GM18907 (cell line): ENCODE results near the gene GNG13.
A peak's percentile ranks its signal among the peaks of the same experiment; 100 is the strongest.

ENCODE experiments used
- ATAC-seq: cut with Tn5 transposase; IDR thresholded peaks from one replicate; pipeline ENCODE4 v1.9.1; 2021; ENCODE audit warnings: mild to moderate bottlenecking, moderate library complexity; ENCODE audit not compliant: unreplicated experiment

GNG13 gene

DNA sequence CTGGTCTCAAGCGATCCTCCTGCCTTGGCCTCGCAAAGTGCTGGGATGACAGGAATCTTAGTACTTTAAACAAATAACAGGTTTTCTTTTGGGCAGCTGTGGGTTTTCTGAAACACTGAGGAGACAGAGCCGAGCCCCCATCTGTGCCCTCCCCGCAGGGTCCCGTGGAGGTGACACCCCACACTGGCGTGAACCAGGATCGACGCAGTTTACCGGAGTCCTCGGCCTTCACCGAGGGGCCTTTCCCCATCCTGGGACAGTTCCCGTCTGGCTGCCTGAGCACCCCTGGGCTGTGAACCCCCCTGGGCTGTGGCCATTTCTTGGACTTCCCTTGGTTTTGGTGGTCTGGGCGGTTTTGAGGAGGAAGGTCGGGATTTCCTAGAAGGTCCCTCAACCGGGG, 15.3 kb upstream of the GNG13 start:
- ATAC-seq, result no peak

- no peak for ATAC-seq
Measured at GRCh38 chr16:814974-815373, 14.4 kb upstream of the GNG13 start.

DNA sequence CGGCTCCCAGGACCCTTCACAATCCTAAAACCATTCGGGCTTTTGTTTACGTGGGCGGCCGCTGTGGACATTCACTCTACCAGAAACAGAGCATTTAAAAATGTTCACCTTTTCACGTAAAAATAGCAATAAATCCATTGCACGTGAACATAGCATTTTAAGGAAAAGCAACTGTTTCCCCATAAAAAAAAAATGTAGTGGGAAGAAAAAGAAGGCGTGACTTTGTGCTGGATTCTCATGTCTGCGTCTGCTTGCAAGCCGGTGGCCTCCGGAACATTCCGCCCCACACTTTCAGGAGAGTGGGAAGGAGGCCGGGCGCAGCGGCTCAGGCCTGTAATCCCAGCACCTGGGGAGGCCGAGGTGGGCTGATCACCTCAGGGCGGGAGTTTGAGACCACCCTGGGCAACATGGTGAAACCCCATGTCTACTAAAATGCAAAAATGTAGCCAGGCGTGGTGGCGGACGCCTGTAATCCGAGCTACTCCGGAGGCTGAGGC, 13.4 kb upstream of the GNG13 start:
- ATAC-seq, result no peak

- ATAC-seq, result no peak
Measured at GRCh38 chr16:813204-813915, 12.8 kb upstream of the GNG13 start.

DNA sequence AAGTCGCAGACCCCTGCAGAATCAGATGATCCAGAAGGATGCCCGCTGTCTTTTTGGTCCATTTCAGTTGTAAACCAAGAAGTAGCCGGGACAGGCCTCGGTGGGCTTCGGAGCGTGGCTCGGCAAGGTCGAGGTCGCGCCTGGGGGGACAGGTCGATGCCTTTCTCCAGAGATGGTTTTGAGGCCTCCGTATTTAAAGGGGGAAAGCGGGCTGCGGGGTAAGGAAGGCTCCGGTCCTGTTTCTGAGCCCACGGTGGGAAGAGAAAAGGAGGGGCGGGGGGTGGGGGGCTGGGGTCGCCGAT, 7.5 kb upstream of the GNG13 start:
- ATAC-seq, result no peak

DNA sequence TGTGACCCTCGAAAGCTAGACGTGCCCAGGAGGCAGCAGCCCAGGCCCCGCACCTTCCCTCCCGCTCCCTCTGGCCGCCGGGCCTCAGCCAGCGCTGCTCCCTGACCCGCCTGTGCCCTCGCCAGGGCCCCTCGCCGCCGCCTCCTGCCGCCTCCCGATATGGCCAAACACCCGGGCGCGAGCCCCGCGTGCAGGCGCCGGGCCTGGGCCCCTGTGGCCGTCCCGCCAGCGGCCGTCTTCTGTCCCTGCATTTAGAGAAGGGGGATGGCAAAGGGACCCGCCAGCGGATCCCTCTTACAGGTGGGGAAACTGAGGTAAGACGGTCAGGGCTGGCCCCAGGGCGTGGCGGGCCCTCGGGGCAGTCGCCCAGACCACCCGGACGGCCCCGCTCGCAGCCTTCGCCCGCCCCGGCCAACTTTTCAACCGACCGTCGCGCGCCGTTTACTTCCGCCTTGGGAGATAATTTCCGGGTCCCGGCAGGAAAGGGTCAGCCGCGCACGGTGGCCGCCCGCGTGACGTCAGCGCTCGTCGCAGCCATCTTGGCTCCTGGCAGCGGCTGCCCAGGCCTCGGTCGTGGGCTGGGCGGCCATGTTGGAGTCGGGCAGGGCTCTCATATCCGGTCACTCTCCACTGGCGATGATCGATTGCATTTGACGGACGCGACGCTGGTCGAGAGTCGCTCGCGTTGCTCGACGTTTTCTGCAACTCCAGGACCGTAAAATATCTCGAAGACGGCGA, 7.0 kb upstream of the GNG13 start:
- ATAC-seq, result peak; percentile 83

DNA sequence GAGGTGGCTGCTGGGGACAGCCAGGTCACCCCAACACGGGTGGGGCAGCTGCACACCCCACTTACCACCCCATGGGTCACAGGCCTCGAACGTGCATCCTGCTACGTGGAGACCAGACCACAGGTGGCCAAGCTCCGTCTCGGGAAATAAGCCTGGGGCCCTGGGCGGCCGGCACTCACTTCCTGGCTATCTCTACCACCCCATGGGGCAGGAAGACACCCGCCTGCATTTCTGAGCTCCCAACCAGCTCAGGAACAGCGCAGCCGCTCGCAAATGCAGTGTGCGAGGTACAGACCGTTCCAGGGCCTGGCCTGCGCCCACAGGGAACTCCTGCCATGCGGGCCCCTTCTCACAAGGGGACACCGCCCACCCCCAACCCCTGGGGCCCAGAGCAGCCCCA, 4.9 kb upstream of the GNG13 start:
- ATAC-seq, result no peak

- ATAC-seq, result no peak
Measured at GRCh38 chr16:804193-805048, 3.9 kb upstream of the GNG13 start.

GRCh38 chr16:803754-804080, 3.2 kb upstream of the GNG13 start:
- ATAC-seq, result no peak

DNA sequence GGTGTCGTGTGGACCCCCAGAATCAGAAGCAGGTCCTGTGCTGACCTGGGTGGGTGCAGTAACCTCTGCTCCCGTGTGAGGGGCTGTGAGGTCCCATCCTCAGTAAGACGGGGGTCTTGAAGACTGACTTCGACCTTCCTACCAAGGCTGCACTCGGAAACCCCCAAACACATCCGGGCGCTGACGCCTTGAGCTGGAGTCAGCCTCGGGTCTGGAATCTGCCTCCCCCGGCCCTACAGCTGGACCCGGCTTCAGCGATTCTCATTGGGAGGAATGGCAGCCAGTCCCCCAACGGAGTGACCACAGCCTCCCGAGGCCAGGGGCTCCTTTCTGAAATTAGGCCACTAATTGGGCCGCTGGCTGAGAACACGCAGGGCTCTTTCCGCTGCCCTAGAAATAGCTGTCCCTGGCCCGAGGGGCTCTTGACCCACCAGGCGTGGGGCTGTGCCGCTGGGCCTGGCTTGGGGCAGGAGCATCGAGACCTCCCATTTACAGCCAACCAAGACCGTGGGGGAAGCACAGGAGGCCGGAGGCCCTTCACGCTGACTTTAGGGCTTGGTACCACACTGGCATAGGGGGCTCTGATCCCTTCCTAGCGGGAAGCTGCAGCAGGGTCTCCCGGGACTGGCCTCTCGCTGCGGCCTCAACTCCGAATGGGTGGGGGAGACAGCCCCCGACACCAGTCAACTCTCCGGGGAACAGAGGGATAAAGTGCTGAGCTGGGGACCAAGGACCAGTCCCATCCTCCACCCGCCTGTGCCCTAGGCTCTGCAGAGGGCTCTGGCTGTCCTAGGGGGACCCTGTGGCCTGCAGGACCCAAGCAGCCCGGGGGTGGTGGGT, 2.6 kb upstream of the GNG13 start:
- ATAC-seq, result no peak

GRCh38 chr16:802461-802860, 1.9 kb upstream of the GNG13 start:
- no peak for ATAC-seq

DNA sequence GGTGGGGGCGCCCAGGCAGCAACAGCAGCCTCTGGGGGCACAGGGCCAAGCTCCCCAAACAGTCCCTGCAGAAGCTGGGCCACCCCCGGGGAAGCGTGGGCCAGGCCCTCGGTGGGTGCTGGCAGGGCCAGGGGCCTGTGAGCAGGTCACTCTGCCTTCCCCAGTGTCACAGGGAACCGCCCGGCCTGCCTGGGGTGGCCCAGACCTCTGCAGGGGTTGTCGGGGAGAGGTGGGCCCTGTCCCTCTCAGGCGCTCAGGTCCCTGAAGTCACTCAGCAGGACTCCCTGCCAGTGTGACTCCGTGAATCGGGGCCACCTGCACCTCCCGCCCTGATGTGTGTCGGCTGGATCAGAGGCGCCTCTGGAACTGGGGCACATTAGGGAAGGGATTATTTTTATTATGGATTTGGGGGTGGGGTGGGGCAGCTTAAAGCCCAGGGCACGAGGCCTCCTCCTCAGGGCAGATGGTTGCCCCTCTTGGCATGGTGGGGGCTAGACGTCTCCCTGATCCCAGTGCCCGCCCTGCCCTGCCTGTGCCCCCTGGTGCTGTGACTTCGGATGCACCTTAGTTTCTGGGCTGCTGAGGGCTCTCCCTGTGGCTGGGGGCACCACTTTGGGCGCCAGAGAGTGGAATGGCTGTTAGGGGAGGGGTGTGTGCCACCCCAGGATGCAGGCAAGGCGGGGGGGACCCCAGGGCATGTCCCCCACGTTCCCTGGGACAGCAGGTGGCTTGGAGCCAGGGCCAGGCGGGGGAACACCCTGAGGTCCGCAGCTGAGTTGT, 1.2 kb upstream of the GNG13 start:
- ATAC-seq, result no peak

DNA sequence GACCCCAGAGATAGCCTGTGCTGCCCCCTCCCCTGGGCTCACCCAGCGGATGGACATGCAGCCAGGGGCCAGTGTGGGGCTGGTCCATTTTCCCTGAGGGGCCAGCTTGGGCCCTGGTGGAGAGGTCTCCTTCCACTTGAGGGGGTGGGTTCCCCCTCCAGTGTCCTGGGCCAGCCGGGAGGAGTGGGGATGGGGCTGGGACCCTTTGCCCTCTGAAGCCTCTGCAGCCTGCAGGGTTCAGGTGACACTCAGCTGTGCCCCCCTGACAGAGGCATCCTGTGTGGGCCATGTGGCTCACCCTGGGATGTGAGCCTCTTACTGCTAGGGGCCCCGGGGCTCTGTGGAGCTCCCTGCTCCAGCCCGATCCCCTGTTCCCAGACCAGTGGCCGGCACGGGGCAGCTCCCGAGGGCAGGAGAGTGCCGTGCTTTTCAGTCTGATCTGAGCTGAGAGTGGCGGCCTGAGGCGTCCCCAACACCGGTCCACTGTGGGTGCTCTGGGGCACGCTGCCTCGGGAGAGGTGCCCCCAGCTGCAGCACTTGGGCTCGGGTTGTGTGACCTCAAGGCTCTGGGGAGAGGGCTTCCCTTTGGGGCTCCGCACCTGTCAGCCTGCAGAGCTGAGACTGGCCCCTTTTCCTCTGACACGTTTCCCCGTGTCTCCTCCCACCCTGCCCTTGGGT, 439 bp upstream of the GNG13 start:
- ATAC-seq, result no peak

GRCh38 chr16:799111-799947, 1.2 kb downstream of the GNG13 start:
- ATAC-seq, result no peak

GRCh38 chr16:798666-799065, 1.9 kb downstream of the GNG13 start:
- no peak for ATAC-seq

DNA sequence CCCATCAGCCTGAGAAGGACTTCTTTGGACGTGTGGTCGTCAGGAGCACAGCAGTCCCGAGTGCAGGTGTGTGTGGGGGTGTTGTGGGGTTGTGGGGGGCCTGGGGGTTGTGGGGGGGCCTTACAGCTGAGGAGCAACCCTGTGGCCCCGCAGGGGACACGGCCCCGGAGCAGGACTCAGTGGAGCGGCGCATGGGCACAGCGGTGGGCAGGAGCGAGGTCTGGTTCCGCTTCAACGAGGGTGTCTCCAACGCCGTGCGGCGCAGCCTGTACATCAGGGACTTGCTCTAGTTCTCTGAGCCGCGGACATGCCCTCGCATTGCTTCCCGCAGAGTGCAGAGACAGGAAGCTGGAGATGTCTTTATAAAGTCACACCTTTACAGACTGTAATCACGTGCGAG, 2.8 kb downstream of the GNG13 start:
- no peak for ATAC-seq

DNA sequence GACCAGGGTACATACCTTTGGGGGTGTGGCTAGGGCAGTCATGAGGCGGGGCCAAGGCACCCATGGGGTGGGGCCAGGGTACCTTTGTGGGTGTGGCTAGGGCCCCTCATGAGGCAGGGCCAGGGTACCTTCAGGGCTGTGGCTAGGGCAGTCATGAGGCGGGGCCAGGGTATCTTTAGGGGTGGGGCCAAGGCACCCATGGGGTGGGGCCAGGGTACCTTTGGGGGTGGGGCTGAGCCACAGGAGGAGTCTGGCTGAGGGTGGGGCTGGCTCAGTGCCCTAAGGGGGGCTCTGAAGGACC, 3.5 kb downstream of the GNG13 start:
- ATAC-seq, result no peak

GRCh38 chr16:796296-797119, 4.0 kb downstream of the GNG13 start:
- no peak for ATAC-seq
